GM18505 (cell line): Measurements from ENCODE around the gene LDHD.
A peak's percentile ranks its signal among the peaks of the same experiment; 100 is the strongest.

Source experiments
- ATAC-seq: cut with Tn5 transposase; IDR thresholded peaks from one replicate; pipeline ENCODE4 v1.9.1; 2021; ENCODE audit not compliant: unreplicated experiment
- POLR2A ChIP-seq: IDR thresholded peaks from 4 replicates; pipeline ENCODE4 v1.6.1; 2011; ENCODE audit warnings: borderline replicate concordance; ENCODE audit not compliant: insufficient read depth, insufficient read length; ENCODE audit errors: extremely low read depth

Gene LDHD

DNA sequence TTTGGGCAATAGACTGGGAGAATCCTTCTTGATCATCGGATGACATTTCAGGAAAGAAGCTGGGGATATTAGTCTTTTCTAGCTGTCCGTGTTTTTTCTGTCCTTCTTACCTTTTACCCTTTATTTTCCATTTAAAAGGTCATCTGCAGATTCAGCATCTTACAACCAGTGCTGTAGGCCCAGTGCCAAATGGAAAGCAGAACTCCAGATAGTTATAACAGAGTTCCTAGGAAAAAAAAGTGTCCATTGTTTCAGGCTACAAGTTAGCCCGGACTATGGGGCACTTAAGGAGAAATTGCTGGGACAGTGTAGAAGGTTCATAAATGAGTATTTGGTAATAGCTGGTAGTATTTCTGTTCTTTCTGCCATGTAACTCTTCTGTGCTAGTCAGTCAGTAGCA, 28.4 kb downstream of the LDHD start:
- no peak for ATAC-seq
- TF ChIP-seq POLR2A = no peak

DNA sequence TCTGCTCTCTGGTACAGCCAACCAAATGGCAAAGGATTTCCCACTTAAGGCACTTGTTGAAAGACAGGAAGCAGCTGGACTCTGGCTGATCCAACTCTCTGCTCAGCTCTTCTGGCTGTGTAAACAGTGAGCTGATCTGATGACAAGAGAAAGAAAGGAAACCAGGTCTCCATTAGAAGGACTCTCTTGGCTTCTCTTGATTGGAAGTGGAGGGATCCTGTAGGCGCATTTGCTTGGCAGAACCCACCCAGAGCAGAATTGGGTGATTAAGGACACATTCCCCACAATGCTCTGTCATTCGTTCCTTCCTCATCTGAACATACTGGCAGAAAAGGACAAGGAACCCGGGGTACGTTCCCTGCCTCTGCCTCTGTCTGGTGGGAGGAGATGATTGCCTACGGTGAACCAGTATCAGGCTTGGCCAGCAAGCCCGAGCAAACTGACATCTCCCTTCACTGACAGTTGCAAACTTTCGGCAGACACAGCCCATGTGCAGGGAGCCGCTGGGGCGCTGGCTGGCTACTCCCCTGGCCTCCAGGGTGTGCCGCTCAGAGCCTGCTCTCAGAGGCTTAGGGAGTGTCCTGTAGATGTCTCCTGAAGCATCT, 29.1 kb downstream of the LDHD start:
- TF ChIP-seq POLR2A = no peak
- no peak for ATAC-seq

DNA sequence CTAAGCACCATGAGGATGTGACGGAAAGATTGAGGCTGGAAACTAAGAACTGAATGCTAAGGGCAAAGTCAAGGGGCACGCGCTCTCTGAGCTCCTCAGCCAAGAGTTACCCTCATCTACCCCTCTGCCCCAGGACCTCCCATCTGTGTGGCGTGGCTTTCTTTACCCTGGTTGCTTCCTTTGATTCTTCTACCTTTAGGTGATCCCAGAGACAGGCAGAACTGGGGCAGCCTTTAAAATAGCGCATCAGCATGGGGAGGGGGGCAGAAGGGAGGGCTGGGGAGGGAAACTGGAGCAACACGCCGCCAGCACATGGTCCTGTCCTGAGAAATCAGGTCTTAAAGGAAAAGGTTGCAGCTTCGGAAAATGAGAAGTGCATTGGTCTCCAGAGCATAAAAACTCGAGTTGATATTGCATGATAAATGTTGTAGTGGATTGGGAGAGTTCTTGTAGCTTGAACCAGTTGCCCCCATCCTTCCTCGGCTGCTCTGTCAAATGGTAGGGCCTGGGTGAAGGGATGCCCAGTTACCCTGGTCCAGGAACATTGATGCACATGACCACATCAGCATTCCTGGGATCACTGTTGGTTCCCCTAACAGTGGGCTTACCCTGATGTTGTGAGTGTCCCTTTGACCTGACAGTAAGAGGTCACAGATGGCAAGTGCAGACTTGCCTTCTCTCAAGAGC, 29.7 kb downstream of the LDHD start:
- ATAC-seq = no peak
- TF ChIP-seq POLR2A = no peak

DNA sequence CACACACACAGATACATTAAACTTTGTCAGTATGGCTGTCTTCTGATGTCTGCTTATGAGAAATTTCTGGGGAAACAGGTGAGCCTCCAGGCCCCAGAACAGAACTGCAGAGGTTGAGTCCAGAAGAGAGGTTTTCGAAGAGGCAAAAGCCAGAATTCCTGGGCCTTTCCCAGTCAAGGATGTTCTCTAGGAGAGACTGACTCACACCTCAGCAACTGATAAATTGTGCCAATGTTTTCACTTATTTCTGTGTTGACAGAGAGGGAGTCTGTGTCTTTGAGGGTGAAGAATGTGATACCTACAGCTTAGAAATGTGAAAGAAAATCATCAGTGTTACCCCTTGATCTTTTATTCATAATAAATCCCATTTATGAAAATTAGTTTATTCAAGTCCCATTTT, 30.3 kb downstream of the LDHD start:
- no peak for ATAC-seq
- no peak for TF ChIP-seq POLR2A

DNA sequence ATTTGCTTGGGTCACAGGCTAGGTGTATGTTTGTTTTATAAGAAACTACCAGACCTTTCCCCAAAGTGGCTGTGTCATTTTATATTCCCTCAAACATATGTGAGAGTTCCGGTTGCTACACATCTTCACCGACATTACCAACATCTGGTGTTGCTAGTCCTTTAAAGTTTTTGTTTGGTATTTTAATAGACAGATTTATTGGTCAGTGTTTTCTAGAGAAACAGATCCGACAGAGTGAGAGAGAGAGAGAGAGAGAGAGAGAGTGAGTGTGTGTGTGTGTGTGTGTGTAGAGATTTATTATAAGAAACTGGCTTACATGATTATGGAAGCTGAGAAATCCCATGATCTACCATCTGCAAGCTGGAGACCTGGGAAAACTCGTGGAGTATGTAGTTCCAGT, 31.0 kb downstream of the LDHD start:
- no peak for ATAC-seq
- no peak for TF ChIP-seq POLR2A

DNA sequence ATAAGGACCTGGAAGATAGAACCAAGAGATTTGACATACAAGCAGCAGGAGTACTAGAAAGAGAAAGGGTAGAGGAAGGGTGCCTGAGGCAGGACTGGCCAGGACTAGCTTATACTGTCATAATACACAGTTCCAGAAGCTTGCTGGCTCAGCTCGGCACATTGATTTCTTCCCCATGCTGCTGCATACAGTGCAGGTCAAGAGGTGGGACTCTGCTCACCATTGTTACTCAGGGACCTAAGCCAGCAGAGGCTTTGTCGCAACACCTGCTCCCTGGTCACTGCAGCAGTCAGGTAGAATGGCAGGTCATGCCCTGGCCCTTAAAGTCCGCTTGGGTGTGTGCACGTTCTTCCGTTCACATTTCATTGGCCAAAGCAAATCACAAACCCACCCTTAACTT, 32.8 kb downstream of the LDHD start:
- TF ChIP-seq POLR2A = no peak
- ATAC-seq = no peak

DNA sequence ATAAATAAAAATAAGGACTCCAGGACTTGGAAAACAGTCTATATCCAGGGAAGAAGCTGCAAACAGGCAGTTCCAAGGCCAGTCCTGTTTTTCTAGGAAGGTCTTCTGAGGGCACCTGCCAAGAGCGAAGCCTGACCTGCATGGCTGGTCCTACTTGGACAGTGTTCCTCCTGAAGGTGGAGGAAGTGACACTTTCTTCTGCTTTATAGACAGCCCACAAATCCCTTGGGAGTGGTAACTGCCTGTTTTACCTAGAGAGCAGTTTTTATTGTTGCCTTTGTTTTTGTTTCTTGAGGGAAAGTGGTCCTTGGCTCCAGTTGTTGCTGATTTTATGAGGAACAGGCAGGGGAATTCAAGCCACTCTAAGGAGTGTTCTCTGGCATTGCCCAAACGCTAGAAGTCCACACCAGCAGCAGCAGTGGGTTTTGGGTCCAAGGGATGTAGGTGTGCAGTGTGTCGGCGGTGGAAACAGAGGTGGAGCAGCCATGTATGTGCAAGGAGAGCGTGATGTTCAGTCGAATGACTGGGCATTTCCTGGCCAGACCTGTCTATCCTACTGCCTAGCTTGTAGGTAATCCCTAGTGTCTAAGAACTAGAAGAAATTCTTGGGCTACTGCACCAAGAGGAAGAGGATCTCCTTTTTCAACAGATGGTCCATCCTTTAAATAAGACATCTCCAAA, 35.3 kb downstream of the LDHD start:
- ATAC-seq = no peak
- TF ChIP-seq POLR2A = no peak

DNA sequence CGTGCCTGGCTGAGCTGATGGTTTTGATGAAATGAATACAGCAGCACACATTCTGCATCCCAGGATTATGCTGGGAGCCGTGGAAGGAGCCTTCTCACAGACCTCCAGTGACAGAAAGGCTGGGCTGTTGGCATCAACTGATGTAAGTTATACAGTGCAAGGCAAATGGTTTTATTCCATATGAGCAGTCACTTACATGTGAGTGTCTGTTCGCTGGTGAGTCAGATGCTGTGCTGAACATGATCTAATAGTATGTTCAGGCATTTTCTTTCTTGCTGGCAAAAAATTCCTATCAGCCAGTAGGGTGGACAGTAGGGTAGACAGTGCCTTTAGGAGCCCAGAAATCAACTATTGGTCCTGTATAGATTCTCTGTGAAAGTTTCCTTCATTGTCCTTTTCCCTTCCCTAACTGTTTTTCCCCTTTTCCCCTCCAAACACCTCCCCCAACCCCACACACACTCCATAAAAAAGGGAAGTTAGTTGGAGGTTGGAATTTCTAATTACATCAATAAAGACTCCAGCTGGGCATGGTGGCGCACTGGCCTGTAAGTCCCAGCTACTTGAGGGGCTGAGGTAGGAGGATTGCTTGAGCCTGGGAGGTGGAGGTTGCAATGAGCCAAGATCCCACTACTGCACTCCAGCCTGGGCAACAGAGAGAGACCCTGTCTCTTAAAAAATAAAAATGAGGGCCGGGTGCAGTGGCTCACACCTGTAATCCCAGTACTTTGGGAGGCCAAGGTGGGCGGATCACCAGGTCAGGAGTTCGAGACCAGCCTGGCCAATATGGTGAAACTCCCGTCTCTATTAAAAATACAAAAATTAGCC, 36.2 kb downstream of the LDHD start:
- no peak for TF ChIP-seq POLR2A

DNA sequence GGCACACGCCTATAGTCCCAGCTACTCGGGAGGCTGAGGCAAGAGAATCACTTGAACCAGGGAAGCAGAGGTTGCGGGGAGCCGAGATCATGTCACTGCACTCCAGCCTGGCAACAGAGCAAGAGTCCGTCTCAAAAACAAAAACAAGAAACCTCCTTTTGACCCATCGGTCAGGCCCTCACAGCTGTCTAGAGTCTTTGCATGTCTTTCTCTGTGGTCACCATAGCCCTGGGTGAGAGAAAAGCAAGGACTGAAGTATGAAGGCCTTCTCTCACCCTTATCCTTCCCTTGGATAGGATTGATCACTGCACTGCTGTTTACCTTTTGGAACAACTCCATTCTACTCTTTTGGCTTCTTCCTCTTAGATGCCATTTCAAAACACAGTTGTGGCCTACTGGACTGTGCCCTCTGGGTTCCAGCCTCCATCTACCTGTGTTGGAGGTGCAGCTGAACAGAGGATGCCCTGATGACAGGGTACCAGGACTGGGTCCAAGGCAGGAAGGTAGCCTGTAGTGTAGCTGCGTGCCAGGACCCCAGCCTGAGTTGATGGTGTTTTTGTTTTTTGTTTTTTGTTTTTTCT, 37.1 kb downstream of the LDHD start:
- TF ChIP-seq POLR2A = no peak

More for the DNA sequence above, 36.2 kb downstream of the LDHD start:
- no peak for ATAC-seq

DNA sequence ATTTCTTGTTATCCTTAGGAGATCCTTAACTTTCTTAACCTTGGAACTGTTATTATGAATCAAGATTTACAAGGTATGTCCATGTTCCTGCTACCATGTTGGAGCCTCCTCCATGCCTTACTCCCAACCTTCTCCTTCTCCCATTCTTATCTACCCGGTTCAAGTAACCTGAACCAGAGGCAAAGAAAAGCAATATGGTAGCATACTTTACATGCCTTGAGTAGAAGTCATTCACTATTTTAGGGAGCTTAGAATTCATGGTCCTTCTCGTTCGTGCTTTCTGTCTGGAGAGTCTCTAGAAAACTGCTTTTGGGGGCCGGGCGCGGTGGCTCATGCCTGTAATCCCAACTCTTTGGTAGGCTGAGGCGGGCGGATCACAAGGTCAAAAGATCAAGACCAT, 37.7 kb downstream of the LDHD start:
- no peak for TF ChIP-seq POLR2A
- ATAC-seq = no peak

More for the DNA sequence above, 37.1 kb downstream of the LDHD start:
- no peak for ATAC-seq

DNA sequence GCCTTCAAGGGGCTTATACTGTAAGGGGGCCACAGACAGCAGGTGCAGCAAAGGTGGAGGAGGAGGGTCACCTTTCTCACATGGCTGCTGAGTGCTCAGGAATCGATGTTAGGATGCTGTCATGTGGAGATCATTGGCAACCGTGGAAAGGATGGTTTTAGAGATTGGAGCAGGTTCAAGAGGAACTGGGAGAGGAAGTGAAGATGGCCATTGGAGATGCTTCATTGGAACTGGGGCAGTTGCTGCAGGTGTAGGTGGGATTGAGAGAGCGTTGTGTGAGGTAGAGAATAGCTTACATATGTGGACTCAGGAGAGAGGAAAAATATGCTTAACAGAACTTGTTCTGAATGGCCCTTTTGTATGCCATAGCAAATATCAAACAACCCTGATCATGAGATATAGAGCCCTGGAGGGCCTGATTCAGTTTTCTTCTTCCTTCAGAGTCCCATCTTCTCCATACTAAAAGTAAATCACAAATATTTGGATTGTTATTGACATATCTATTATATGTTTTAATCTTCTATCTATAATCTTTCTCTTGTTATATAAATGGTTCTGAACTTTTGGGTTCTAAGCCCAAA, 40.8 kb downstream of the LDHD start:
- TF ChIP-seq POLR2A = no peak
- peak; percentile 11 for ATAC-seq

DNA sequence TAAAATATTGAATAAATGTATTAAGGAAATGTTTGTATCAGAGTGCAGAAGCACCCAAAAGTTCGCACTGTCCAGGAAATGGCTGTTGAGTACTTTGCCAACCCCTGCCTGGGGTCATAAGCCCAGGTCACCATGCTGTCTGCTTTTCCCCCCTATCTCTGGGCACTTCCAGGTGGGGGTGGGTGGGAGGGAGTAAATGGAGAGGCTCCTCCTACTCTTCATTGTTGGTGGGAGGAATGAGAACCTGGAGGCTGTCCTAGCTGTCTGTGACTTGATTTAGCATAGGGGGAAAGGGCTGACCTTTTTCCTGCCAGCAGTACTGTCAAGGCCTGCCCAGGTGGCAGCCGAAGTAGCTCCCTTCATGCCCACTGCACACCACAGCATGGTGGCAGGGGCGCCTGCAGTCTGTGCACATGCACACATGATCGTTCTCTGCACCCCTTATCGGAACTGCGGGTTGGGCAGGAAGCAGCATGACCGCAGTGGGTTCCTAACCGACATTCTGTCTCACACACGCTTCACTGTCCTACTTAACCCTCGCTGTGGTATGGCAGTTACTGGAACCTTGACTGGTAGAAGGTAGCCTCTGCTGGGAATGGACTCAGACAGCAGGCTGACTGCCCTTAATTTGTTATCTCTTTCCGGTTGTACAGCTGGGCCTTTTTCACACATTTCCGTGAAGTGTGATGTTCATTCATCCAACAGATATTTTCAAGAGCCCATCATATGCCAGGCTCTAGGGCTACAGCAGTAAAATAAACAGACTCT, 41.5 kb downstream of the LDHD start:
- TF ChIP-seq POLR2A = no peak
- ATAC-seq = peak; percentile 96
